PC-3 (cell line): ENCODE data around the gene CAMTA2.

Experiments used
- CTCF ChIP-seq: fragments of 300-600 bp; sonication (generic); conservative IDR thresholded peaks from 2 replicates; pipeline ENCODE4 v1.5.1; 2017; ENCODE audit warnings: antibody characterized with exemption, low read depth, mild to moderate bottlenecking, low read length
- EZH2 ChIP-seq: fragments of 300-600 bp; sonication (generic); IDR thresholded peaks from one replicate; pipeline ENCODE4 v1.6.1; 2017; ENCODE audit warnings: antibody characterized with exemption, mild to moderate bottlenecking, low read length; ENCODE audit not compliant: unreplicated experiment
- EZH2phosphoT487 ChIP-seq: fragments of 300-600 bp; sonication (generic); IDR thresholded peaks from 2 replicates; pipeline ENCODE4 v1.6.1; 2018; ENCODE audit warnings: mild to moderate bottlenecking, antibody characterized with exemption, low read length, borderline replicate concordance

- TF ChIP-seq CTCF (no peak), EZH2 (no peak), EZH2phosphoT487 (no peak)
These were observed 15.9 kb upstream of the CAMTA2 start for GRCh38 chr17:5003214-5003867.
